ENCODE results near the gene LIPF.

Gene LIPF

DNA sequence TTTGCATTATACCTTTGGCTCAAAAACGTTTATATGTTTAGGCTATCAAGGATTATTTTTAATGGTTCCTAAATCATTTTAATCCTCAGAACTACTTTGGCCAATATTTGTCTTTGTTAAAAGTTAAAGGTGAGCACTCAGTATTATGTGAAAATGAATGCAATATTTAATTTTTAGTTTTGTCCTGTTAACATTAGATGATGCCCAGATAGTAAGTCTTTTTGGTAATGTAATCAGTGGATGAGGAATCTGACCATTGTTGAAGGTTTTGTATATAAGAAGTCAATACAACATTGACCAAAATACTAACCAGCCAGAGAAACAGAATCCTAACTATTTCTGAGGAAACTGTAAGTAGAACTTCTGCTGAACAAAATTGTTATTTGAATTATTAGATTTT lies at the start of gene LIPF:
TSS of gene LIPF (plus strand) at position 301 of the 400 bp plus-strand sequence. CDS start 2,856 bp downstream, outside the sequence.
- Histone ChIP-seq H3K27me3 (ENCODE audit: insufficient read depth, poor library complexity, severe bottlenecking) (no peaks in the 10 kb centered on the region), H3K4me3 (ENCODE audit: severe bottlenecking) (no peak within 1 kb of the TSS), H3K36me3 (ENCODE audit: low read depth) (no peaks in the 10 kb centered on the region), H3K27ac (ENCODE audit: poor library complexity, severe bottlenecking) (no peak within 1 kb of the TSS), H3K9me3 (ENCODE audit: severe bottlenecking) (no peaks in the 10 kb centered on the region), H3K4me1 (ENCODE audit: insufficient read depth, poor library complexity, severe bottlenecking) (no peaks in the 10 kb centered on the region)
- TF ChIP-seq CTCF (IDR thresholded peaks at IDR 0.05; ENCODE audit: poor library complexity, severe bottlenecking), result no peak
- DNase-seq (ENCODE audit: low spot score) (no peak), ATAC-seq (ENCODE audit: low read depth) (no peak)

DNA sequence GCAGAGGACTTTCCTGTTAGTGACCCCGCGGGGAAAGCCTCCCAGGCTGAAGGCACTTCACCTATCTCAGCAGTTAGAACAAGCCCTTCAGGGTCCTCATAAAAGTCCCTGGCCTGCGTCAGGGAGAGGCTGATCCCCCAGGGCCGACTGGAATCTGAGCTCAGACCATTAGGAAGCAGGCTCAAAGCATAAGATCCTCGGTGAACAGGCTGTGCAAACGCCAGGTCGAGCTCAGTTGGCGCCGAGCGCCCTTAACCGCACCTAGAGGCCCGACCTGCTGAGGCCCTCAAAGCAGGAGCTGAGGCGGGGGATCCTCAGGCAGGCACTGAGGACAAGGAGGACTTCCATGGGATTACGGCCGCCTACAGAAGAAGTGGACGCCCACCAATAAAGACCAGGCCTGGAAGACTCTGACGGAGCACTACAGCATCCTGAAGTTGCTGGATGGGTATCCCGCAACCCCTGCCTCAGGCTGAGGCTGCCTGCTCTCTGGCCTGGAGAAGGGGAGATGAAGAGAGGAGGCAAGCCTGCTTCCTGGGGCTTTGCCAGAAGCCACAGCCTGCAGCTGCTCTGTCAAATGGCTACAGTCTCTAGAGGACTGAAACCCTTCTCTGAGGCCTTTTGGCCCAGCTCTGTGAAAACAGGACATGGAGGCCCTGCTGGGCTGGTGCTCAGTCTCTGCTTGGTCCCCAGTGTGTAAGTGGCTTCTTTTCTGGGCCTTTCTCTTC lies 47.8 kb upstream of the LIPF start:
- DNase-seq (ENCODE audit: low spot score) (no peak), ATAC-seq (ENCODE audit: low read depth) (no peak)
- H3K9me3 ChIP-seq (ENCODE audit: severe bottlenecking), result no peaks in the 10 kb centered on the region
- no peak overlapping the region for H3K4me3 ChIP-seq (ENCODE audit: severe bottlenecking)
- H3K36me3 ChIP-seq (ENCODE audit: low read depth), result no peaks in the 10 kb centered on the region
- no peaks in the 10 kb centered on the region for H3K4me1 ChIP-seq (ENCODE audit: insufficient read depth, poor library complexity, severe bottlenecking)
- no peak for TF ChIP-seq CTCF (IDR thresholded peaks at IDR 0.05; ENCODE audit: poor library complexity, severe bottlenecking)
- H3K27ac ChIP-seq (ENCODE audit: poor library complexity, severe bottlenecking), result no peak overlapping the region
- no peaks in the 10 kb centered on the region for H3K27me3 ChIP-seq (ENCODE audit: insufficient read depth, poor library complexity, severe bottlenecking)

- no peak overlapping the region for H3K27ac ChIP-seq (ENCODE audit: poor library complexity, severe bottlenecking)
- H3K36me3 ChIP-seq (ENCODE audit: low read depth), result no peaks in the 10 kb centered on the region
- ATAC-seq (ENCODE audit: low read depth) (no peak), DNase-seq (ENCODE audit: low spot score) (no peak)
- no peaks in the 10 kb centered on the region for H3K4me1 ChIP-seq (ENCODE audit: insufficient read depth, poor library complexity, severe bottlenecking)
- H3K4me3 ChIP-seq (ENCODE audit: severe bottlenecking), result no peak overlapping the region
- H3K9me3 ChIP-seq (ENCODE audit: severe bottlenecking), result no peaks in the 10 kb centered on the region
- no peak for TF ChIP-seq CTCF (IDR thresholded peaks at IDR 0.05; ENCODE audit: poor library complexity, severe bottlenecking)
- H3K27me3 ChIP-seq (ENCODE audit: insufficient read depth, poor library complexity, severe bottlenecking), result no peaks in the 10 kb centered on the region
Measured at GRCh38 chr10:88617772-88618300, 46.4 kb upstream of the LIPF start.

DNA sequence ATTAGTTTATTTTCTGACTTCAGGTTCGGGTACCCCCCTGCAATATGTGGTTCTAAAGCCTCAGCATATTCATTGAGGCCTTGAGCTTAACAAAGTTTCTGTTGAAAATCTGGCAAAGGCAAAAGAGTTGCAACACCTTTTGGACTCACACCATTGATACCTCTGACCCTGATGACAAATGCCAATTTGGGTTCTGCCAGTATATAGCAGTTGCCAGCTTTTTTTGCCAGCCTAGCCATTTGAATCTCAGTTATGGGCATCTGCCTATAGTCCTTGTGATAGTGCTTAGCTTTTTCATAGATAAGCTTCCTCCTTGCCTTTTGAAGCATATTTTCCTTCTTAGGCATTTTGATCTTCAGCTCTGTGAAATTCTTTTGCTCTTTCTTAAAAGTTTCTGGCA lies 45.7 kb upstream of the LIPF start:
- Histone ChIP-seq H3K9me3 (ENCODE audit: severe bottlenecking) (no peaks in the 10 kb centered on the region), H3K4me1 (ENCODE audit: insufficient read depth, poor library complexity, severe bottlenecking) (no peaks in the 10 kb centered on the region), H3K27me3 (ENCODE audit: insufficient read depth, poor library complexity, severe bottlenecking) (no peaks in the 10 kb centered on the region), H3K27ac (ENCODE audit: poor library complexity, severe bottlenecking) (no peak overlapping the region), H3K36me3 (ENCODE audit: low read depth) (no peaks in the 10 kb centered on the region), H3K4me3 (ENCODE audit: severe bottlenecking) (no peak overlapping the region)
- ATAC-seq (ENCODE audit: low read depth) (no peak), DNase-seq (ENCODE audit: low spot score) (no peak)
- TF ChIP-seq CTCF (IDR thresholded peaks at IDR 0.05; ENCODE audit: poor library complexity, severe bottlenecking), result no peak

GRCh38 chr10:88620441-88620840 lies 43.8 kb upstream of the LIPF start:
- Histone ChIP-seq H3K9me3 (ENCODE audit: severe bottlenecking) (no peaks in the 10 kb centered on the region), H3K4me3 (ENCODE audit: severe bottlenecking) (no peak overlapping the region), H3K36me3 (ENCODE audit: low read depth) (no peaks in the 10 kb centered on the region), H3K27ac (ENCODE audit: poor library complexity, severe bottlenecking) (no peak overlapping the region), H3K4me1 (ENCODE audit: insufficient read depth, poor library complexity, severe bottlenecking) (no peaks in the 10 kb centered on the region), H3K27me3 (ENCODE audit: insufficient read depth, poor library complexity, severe bottlenecking) (no peaks in the 10 kb centered on the region)
- DNase-seq (ENCODE audit: low spot score), result no peak
- no peak for TF ChIP-seq CTCF (IDR thresholded peaks at IDR 0.05; ENCODE audit: poor library complexity, severe bottlenecking)
- no peak for ATAC-seq (ENCODE audit: low read depth)

All from RWPE2 (cell line).